Astrocyte (in vitro differentiated cells and primary cell): ENCODE data around the gene TNFSF8. TPM values are rescaled to one million over a fixed set of nuclear protein-coding genes. Genes with fewer than 3 reads are reported as not detected.

Experiments used
- DNase-seq: peaks from one replicate; pipeline ENCODE4 v3.0.0-alpha.2; 2010; ENCODE audit warnings: low read depth
- FAIRE-seq: peaks from 2 replicates; lab custom pipeline; 2011; peaks lifted over from hg19 to GRCh38; lab: Jason Lieb, UNC
- H2AFZ ChIP-seq: 2 replicates; pipeline ENCODE4 v1.6.0; 2012; ENCODE audit warnings: low read depth, low read length, inconsistent platforms
- H3K27ac ChIP-seq: 2 replicates; pipeline ENCODE4 v1.5.1; 2011; ENCODE audit warnings: low read depth, low read length, inconsistent platforms
- H3K27me3 ChIP-seq: 2 replicates; pipeline ENCODE4 v1.6.0; 2011; ENCODE audit warnings: low read length, inconsistent platforms; ENCODE audit not compliant: insufficient read depth
- H3K36me3 ChIP-seq: 2 replicates; pipeline ENCODE4 v1.5.1; 2011; ENCODE audit warnings: low read length, inconsistent platforms; ENCODE audit not compliant: insufficient read depth
- H3K4me1 ChIP-seq: 2 replicates; pipeline ENCODE4 v1.5.1; 2011; ENCODE audit warnings: low read length, inconsistent platforms; ENCODE audit not compliant: insufficient read depth
- H3K4me2 ChIP-seq: 2 replicates; pipeline ENCODE4 v1.6.0; 2012; ENCODE audit warnings: low read length, inconsistent platforms
- H3K4me3 ChIP-seq: 2 replicates; pipeline ENCODE4 v1.5.1; 2011; ENCODE audit warnings: low read depth, mild to moderate bottlenecking, low read length, inconsistent platforms; ENCODE audit not compliant: insufficient read depth
- H3K79me2 ChIP-seq: 2 replicates; pipeline ENCODE4 v1.6.0; 2012; ENCODE audit warnings: mild to moderate bottlenecking, low read length, inconsistent platforms; ENCODE audit not compliant: insufficient read depth
- H3K9ac ChIP-seq: 2 replicates; pipeline ENCODE4 v1.6.0; 2012; ENCODE audit warnings: mild to moderate bottlenecking, low read length, inconsistent platforms
- H3K9me3 ChIP-seq: 2 replicates; pipeline ENCODE4 v1.5.1; 2012; ENCODE audit warnings: low read depth, mild to moderate bottlenecking, low read length, inconsistent platforms; ENCODE audit not compliant: insufficient read depth
- H4K20me1 ChIP-seq: 2 replicates; pipeline ENCODE4 v1.6.0; 2012; ENCODE audit warnings: low read length, inconsistent platforms; ENCODE audit not compliant: insufficient read depth
- H3K27ac Mint-ChIP-seq: one replicate; pipeline ENCODE4 v1.8.0; 2021; ENCODE audit warnings: mild to moderate bottlenecking, mixed read lengths; ENCODE audit not compliant: unreplicated experiment
- H3K27me3 Mint-ChIP-seq: one replicate; pipeline ENCODE4 v1.8.0; 2021; ENCODE audit warnings: low read depth, mixed read lengths; ENCODE audit not compliant: unreplicated experiment
- H3K36me3 Mint-ChIP-seq: one replicate; pipeline ENCODE4 v1.8.0; 2021; ENCODE audit warnings: low read depth, mixed read lengths; ENCODE audit not compliant: unreplicated experiment
- H3K4me1 Mint-ChIP-seq: one replicate; pipeline ENCODE4 v1.8.0; 2021; ENCODE audit warnings: low read depth, mixed read lengths; ENCODE audit not compliant: unreplicated experiment
- H3K4me3 Mint-ChIP-seq: one replicate; pipeline ENCODE4 v1.8.0; 2021; ENCODE audit warnings: mild to moderate bottlenecking, moderate library complexity, mixed read lengths; ENCODE audit not compliant: unreplicated experiment
- H3K9me3 Mint-ChIP-seq: one replicate; pipeline ENCODE4 v1.8.0; 2021; ENCODE audit warnings: mild to moderate bottlenecking, mixed read lengths; ENCODE audit not compliant: unreplicated experiment
- CTCF ChIP-seq: IDR thresholded peaks from 2 replicates; pipeline ENCODE4 v1.5.1; 2011; ENCODE audit warnings: low read depth, mild to moderate bottlenecking, inconsistent platforms, low read length, moderate library complexity; ENCODE audit not compliant: insufficient read depth
- EZH2 ChIP-seq: IDR thresholded peaks from 2 replicates; pipeline ENCODE4 v1.6.1; 2012; ENCODE audit warnings: mild to moderate bottlenecking, low read length, inconsistent platforms; ENCODE audit not compliant: insufficient read depth
- total RNA-seq: library from RNA; stranded (reverse); gene quantifications from 2 replicates; pipeline ENCODE4 v1.2.1, GENCODE V29; 2021

The TNFSF8 gene
- total RNA-seq, 1 donor from 2014 or later = not detected

- H2AFZ ChIP-seq = no peak overlapping the region
- H3K9me3 ChIP-seq = no peaks in the 10 kb centered on the region
- Mint-ChIP-seq H3K27me3 (peaks cover 45% of the 10 kb centered on the region), H3K27ac (no peak overlapping the region), H3K4me1 (peaks cover 5% of the 10 kb centered on the region), H3K36me3 (no peaks in the 10 kb centered on the region), H3K9me3 (no peaks in the 10 kb centered on the region), H3K4me3 (no peak overlapping the region)
- H3K27ac ChIP-seq = no peak overlapping the region
- H3K4me3 ChIP-seq = no peak overlapping the region
- H4K20me1 ChIP-seq = no peaks in the 10 kb centered on the region
- TF ChIP-seq CTCF (no peak), EZH2 (no peak)
- no peaks in the 10 kb centered on the region for H3K79me2 ChIP-seq
- H3K4me1 ChIP-seq = no peaks in the 10 kb centered on the region
- H3K4me2 ChIP-seq = no peak overlapping the region
- no peak overlapping the region for H3K9ac ChIP-seq
- FAIRE-seq = no peak
- no peak for DNase-seq
- H3K27me3 ChIP-seq = peaks cover 4% of the 10 kb centered on the region
- H3K36me3 ChIP-seq = no peaks in the 10 kb centered on the region
Observed at GRCh38 chr9:114921171-114921570, 9.2 kb downstream of the TNFSF8 start.

- TF ChIP-seq CTCF (no peak), EZH2 (no peak)
- H3K27ac Mint-ChIP-seq = no peak overlapping the region
- H3K9me3 Mint-ChIP-seq = no peaks in the 10 kb centered on the region
- H3K27me3 Mint-ChIP-seq = peaks cover 36% of the 10 kb centered on the region
- Histone ChIP-seq H3K27me3 (peaks cover 4% of the 10 kb centered on the region), H3K4me1 (no peaks in the 10 kb centered on the region), H3K79me2 (no peaks in the 10 kb centered on the region), H3K4me2 (no peak overlapping the region), H2AFZ (no peak overlapping the region), H3K27ac (no peak overlapping the region), H3K4me3 (no peak overlapping the region), H4K20me1 (no peaks in the 10 kb centered on the region), H3K9ac (no peak overlapping the region), H3K9me3 (no peaks in the 10 kb centered on the region), H3K36me3 (no peaks in the 10 kb centered on the region)
- no peaks in the 10 kb centered on the region for H3K36me3 Mint-ChIP-seq
- FAIRE-seq = no peak
- peak; percentile 12 for DNase-seq
- peaks cover 10% of the 10 kb centered on the region for H3K4me1 Mint-ChIP-seq
- no peak overlapping the region for H3K4me3 Mint-ChIP-seq
Observed at GRCh38 chr9:114919611-114920010, 10.8 kb downstream of the TNFSF8 start.

GRCh38 chr9:114916481-114916880 is 13.9 kb downstream of the TNFSF8 start:
- no peak overlapping the region for H3K9ac ChIP-seq
- Mint-ChIP-seq H3K27ac (no peak overlapping the region), H3K4me1 (peaks cover 10% of the 10 kb centered on the region), H3K4me3 (no peak overlapping the region), H3K27me3 (peaks cover 18% of the 10 kb centered on the region), H3K36me3 (no peaks in the 10 kb centered on the region), H3K9me3 (no peaks in the 10 kb centered on the region)
- no peaks in the 10 kb centered on the region for H3K9me3 ChIP-seq
- H2AFZ ChIP-seq = no peak overlapping the region
- FAIRE-seq (no peak), DNase-seq (no peak)
- H3K36me3 ChIP-seq = no peaks in the 10 kb centered on the region
- no peaks in the 10 kb centered on the region for H3K27me3 ChIP-seq
- no peak overlapping the region for H3K4me2 ChIP-seq
- no peak overlapping the region for H3K4me3 ChIP-seq
- TF ChIP-seq EZH2 (no peak), CTCF (no peak)
- no peaks in the 10 kb centered on the region for H4K20me1 ChIP-seq
- no peaks in the 10 kb centered on the region for H3K79me2 ChIP-seq
- no peaks in the 10 kb centered on the region for H3K4me1 ChIP-seq
- no peak overlapping the region for H3K27ac ChIP-seq
